Adrenal gland (tissue), 5 donors: Measurements from ENCODE around the gene COBLL1.

ENCODE experiments used
- CTCF ChIP-seq, 6 experiments: fragments of 450-650 bp in 4 of 6; fragments of 200-600 bp in 2 of 6; sonication (generic) in 1 of 6; IDR thresholded peaks; 1 replicate in 5 of 6; 2 replicates in 1 of 6; pipeline versions ENCODE4 v1.5.1 to v1.8.0; 2016 to 2021; ENCODE audit warnings: antibody characterized with exemption in 6 of 6, mild to moderate bottlenecking in 2 of 6, moderate library complexity in 1 of 6
- POLR2A ChIP-seq, 2 donors: fragments of 450-650 bp; IDR thresholded peaks; one replicate each; pipeline ENCODE4 v1.6.1; 2017; ENCODE audit warnings: antibody characterized with exemption in 2 of 2, mild to moderate bottlenecking in 2 of 2, moderate library complexity in 1 of 2
- donor health status: DM: no; HTN: no; CAD: no.

- TF ChIP-seq CTCF (IDR thresholded peaks at IDR 0.05) = no peak
- TF ChIP-seq POLR2A (IDR thresholded peaks at IDR 0.05) = no peak
These were observed 149.5 kb downstream of the COBLL1 start for GRCh38 chr2:164692114-164692513.
